ENCODE measurements around the gene ALPK3.

ALPK3 gene

GRCh38 chr15:84880007-84880406 is 62.9 kb downstream of the ALPK3 start:
- TF ChIP-seq JUND (IDR thresholded peaks at IDR 0.05; ENCODE audit: low read depth) = no peak
- in situ Hi-C loops (cut with HindIII; ENCODE audit: low pct_unique_long_range_greater_than_20kb, low sequenced_read_pairs) = no loop called here
- no peak for DNase-seq (ENCODE audit: low read depth in 1 of 2, low spot score in 1 of 2)

DNA sequence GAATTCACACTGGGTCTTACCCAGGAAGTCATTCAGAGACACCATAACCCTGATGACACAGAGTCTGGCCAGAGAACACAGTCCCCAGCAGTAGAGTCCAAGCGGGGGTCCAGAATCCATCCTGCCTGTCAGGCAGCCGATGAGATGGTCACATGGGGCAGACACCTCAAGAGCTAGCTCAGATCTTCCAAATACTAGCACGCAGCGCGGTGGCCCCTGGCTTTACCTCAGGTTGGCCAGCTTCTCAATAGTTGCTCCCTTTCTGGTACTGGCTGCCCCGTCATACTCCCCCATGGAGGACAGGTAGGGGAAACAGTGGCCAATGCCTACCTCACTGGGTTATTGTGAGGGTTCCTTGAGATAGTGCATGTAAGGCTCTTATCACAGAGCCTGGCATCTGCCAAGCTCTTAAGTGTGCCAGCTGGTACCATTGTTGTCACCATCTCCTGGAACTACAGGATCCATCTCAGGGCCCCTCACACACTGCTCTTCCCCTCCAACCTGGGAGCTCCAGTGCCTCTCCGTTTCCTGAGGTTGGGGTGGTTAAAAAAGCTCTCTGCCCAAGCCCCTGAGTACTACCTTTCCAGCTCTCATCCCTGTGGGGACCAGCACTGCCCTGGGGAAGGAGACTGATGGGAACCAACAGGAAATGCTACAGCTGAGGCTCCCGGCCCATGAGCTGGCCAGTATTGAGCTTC is 63.8 kb downstream of the ALPK3 start:
- in situ Hi-C loops (cut with HindIII; ENCODE audit: low pct_unique_long_range_greater_than_20kb, low sequenced_read_pairs) = no loop called here
- TF ChIP-seq JUND (IDR thresholded peaks at IDR 0.05; ENCODE audit: low read depth) = no peak
- DNase-seq (ENCODE audit: low read depth in 1 of 2, low spot score in 1 of 2) = no peak

- no peak for TF ChIP-seq JUND (IDR thresholded peaks at IDR 0.05; ENCODE audit: low read depth)
- in situ Hi-C loops (cut with HindIII; ENCODE audit: low pct_unique_long_range_greater_than_20kb, low sequenced_read_pairs) = no loop called here
- DNase-seq (ENCODE audit: low read depth in 1 of 2, low spot score in 1 of 2) = no peak
Observed at GRCh38 chr15:84881520-84881830, 64.3 kb downstream of the ALPK3 start.

- no peak for TF ChIP-seq JUND (IDR thresholded peaks at IDR 0.05; ENCODE audit: low read depth)
- DNase-seq (ENCODE audit: low read depth in 1 of 2, low spot score in 1 of 2) = no peak
- in situ Hi-C loops (cut with HindIII; ENCODE audit: low pct_unique_long_range_greater_than_20kb, low sequenced_read_pairs) = no loop called here
Observed at GRCh38 chr15:84883466-84883865, 66.3 kb downstream of the ALPK3 start.

DNA sequence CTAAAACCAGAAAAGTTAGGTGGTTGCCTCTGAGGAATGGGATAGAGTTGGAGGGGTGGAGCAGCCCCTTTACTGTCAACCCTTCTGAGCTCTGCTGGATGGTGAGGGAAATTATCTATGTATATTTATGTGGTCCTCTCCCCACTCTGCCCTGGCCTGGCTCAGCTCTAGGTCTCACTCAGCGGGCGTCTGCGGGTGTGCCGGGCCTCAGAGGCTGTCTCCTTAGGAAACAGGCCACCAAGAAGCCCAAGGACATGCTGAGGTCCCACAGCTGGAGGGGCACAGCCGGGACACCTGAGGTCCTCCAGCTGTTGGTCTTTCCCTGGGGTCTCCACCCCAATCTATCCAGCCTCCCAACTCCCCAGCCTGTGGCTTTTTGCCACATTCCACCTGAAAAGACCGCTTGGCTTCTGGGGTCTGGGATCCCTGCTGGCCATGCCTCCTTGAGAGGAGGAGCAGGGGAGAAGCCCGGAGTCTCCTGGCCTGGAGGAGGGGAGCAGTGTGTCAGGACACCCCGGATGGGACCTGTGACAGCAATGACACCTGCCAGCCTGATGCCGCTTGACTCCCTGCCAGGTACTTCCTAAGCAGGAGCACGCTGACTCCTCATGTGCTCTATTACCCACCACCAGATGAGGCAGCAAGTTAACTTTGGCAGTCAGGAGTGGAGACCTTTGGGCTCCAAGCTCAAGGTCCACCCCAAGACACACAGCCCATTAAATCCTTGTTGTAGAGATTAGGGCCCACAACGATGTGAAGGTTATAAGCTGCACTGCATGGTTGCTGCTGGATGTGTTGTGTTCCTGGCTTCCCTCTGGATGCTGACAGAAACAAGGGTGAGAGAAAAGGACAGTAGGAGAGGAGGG is 67.0 kb downstream of the ALPK3 start, which contains the start of gene SLC28A1:
TSS of gene SLC28A1 (plus strand) at position 747 of the 866 bp plus-strand sequence. CDS start 3,099 bp downstream, outside the sequence.
- in situ Hi-C loops (cut with HindIII; ENCODE audit: low pct_unique_long_range_greater_than_20kb, low sequenced_read_pairs) = no loop called here
- TF ChIP-seq JUND (IDR thresholded peaks at IDR 0.05; ENCODE audit: low read depth) = no peak
- DNase-seq (ENCODE audit: low read depth in 1 of 2, low spot score in 1 of 2) = no peak

- DNase-seq (ENCODE audit: low read depth in 1 of 2, low spot score in 1 of 2) = no peak
- in situ Hi-C loops (cut with HindIII; ENCODE audit: low pct_unique_long_range_greater_than_20kb, low sequenced_read_pairs) = no loop called here
- no peak for TF ChIP-seq JUND (IDR thresholded peaks at IDR 0.05; ENCODE audit: low read depth)
Observed at GRCh38 chr15:84885801-84886200, 68.6 kb downstream of the ALPK3 start.

DNA sequence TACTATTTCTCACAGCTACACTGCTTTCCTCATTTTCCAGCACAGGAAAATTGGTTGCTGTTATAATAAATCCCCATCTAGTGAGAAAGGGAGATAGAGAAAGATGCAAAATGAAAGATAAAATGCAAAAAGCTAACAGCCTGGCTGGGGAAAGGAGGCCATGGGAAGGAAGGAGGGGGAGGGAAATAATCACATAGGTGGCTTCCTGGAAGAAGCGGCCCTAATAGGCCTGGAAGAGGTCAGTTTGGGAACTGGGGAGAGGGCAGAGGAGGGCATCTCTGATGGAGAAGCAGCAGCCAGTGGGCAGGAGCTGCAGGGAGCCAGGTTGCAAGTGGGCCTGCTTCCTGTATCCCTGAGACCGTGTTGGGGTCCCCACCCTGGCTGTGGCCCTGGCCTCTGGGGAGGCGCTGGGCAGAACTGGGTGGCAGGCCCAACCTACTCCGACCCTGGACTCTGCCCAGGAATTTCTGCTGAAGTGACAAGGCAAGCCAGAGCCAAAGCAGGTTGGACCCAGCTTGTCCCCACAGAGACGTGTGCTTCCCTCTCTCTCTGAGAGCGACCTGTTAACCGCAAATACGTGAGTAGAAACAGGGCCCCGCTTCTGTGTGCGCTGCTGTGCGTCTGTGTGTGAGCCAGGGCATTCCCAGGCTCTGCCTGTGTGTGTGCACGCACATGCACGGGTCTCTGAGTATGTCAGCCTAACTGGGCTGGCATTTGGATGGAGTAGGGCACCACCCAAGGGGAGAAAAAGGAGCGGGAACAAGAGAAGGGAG is 69.2 kb downstream of the ALPK3 start:
- in situ Hi-C loops (cut with HindIII; ENCODE audit: low pct_unique_long_range_greater_than_20kb, low sequenced_read_pairs) = no loop called here
- TF ChIP-seq JUND (IDR thresholded peaks at IDR 0.05; ENCODE audit: low read depth) = no peak
- DNase-seq (ENCODE audit: low read depth in 1 of 2, low spot score in 1 of 2) = no peak

DNA sequence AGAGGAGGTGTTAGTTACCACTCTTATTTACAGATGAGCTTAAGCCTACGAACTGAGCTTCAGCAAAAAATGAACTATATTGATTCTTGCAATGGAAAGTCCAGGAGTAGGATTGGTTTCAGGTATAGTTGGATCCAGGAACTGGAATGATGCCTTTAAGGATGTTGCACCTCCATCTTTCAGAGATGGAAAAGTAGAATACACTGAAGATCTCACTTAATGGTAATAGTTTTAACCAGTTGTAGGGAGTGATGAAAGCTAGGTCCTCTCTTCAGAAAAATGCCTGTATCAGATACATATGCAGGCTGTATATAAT is 69.8 kb downstream of the ALPK3 start:
- in situ Hi-C loops (cut with HindIII; ENCODE audit: low pct_unique_long_range_greater_than_20kb, low sequenced_read_pairs) = no loop called here
- DNase-seq (ENCODE audit: low read depth in 1 of 2, low spot score in 1 of 2) = no peak
- TF ChIP-seq JUND (IDR thresholded peaks at IDR 0.05; ENCODE audit: low read depth) = no peak

DNA sequence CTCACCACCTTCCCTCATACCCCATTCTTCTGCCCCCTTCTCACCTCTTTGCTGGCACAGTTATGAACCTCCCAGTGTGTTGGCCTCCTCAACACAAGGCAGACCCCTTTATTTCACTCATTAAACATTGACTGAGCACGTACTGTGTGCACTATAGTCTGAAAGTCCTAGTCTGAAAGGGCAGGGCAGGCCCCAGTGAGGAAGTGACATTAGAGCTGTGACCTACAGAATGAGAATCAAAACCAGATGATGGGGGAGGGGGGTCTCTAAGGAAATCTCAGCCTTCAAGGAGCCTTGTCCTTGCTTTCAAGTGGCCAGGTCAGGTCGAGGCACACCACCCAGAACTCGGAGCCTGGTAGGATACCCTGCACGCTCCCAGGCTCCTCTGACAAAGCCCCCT is 70.8 kb downstream of the ALPK3 start:
- TF ChIP-seq JUND (IDR thresholded peaks at IDR 0.05; ENCODE audit: low read depth) = no peak
- no peak for DNase-seq (ENCODE audit: low read depth in 1 of 2, low spot score in 1 of 2)
- in situ Hi-C loops (cut with HindIII; ENCODE audit: low pct_unique_long_range_greater_than_20kb, low sequenced_read_pairs) = no loop called here

GRCh38 chr15:84888639-84889038 is 71.5 kb downstream of the ALPK3 start:
- DNase-seq (ENCODE audit: low read depth in 1 of 2, low spot score in 1 of 2) = no peak
- no peak for TF ChIP-seq JUND (IDR thresholded peaks at IDR 0.05; ENCODE audit: low read depth)

GRCh38 chr15:84889313-84889990 is 72.3 kb downstream of the ALPK3 start:
- in situ Hi-C loops (cut with HindIII; ENCODE audit: low pct_unique_long_range_greater_than_20kb, low sequenced_read_pairs) = no loop called here
- no peak for TF ChIP-seq JUND (IDR thresholded peaks at IDR 0.05; ENCODE audit: low read depth)
- DNase-seq (ENCODE audit: low read depth in 1 of 2, low spot score in 1 of 2) = no peak

More at GRCh38 chr15:84888639-84889038, 71.5 kb downstream of the ALPK3 start:
- in situ Hi-C loops (cut with HindIII; ENCODE audit: low pct_unique_long_range_greater_than_20kb, low sequenced_read_pairs) = no loop called here

DNA sequence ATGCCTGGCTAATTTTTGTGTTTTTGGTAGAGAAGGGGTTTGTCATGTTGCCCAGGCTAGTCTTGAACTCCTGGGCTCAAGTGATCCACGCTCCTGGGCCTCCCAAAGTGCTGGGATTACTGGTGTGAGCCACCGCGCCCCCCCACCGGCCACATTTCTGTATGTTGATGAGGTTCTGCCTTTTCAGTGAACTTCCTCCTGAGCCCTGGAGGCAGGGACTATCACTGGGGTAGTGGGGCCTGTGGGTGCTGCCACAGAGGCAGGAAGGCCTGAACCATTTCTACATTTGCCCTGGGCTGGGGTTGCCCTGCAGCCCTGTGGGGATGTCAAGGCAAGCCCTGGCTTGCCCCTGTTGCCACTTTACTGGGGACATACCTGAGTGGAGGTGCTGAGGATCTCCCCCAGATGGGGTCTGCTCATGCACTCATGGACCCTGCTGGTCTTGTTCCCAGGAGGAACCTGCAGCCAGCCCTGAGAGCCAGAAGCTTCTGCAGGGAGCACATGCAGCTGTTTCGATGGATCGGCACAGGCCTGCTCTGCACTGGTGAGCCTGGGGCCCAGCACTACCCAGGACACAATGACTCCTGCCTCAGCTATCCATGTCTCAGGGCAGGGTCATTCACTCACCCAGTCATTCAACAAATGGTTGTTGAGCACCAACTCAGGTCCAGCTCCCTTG is 73.0 kb downstream of the ALPK3 start:
- no peak for TF ChIP-seq JUND (IDR thresholded peaks at IDR 0.05; ENCODE audit: low read depth)
- in situ Hi-C loops (cut with HindIII; ENCODE audit: low pct_unique_long_range_greater_than_20kb, low sequenced_read_pairs) = no loop called here
- no peak for DNase-seq (ENCODE audit: low read depth in 1 of 2, low spot score in 1 of 2)

Data from T47D (cell line).